Astrocyte (in vitro differentiated cells and primary cell): Measurements from ENCODE around the gene SFXN3. TPM values are rescaled to one million over a fixed set of nuclear protein-coding genes. Genes with fewer than 3 reads are reported as not detected.

Experiments
- DNase-seq: peaks from one replicate; pipeline ENCODE4 v3.0.0-alpha.2; 2010; ENCODE audit warnings: low read depth
- FAIRE-seq: peaks from 2 replicates; lab custom pipeline; 2011; peaks lifted over from hg19 to GRCh38; lab: Jason Lieb, UNC
- H2AFZ ChIP-seq: 2 replicates; pipeline ENCODE4 v1.6.0; 2012; ENCODE audit warnings: low read depth, low read length, inconsistent platforms
- H3K27ac ChIP-seq: 2 replicates; pipeline ENCODE4 v1.5.1; 2011; ENCODE audit warnings: low read depth, low read length, inconsistent platforms
- H3K27me3 ChIP-seq: 2 replicates; pipeline ENCODE4 v1.6.0; 2011; ENCODE audit warnings: low read length, inconsistent platforms; ENCODE audit not compliant: insufficient read depth
- H3K36me3 ChIP-seq: 2 replicates; pipeline ENCODE4 v1.5.1; 2011; ENCODE audit warnings: low read length, inconsistent platforms; ENCODE audit not compliant: insufficient read depth
- H3K4me1 ChIP-seq: 2 replicates; pipeline ENCODE4 v1.5.1; 2011; ENCODE audit warnings: low read length, inconsistent platforms; ENCODE audit not compliant: insufficient read depth
- H3K4me2 ChIP-seq: 2 replicates; pipeline ENCODE4 v1.6.0; 2012; ENCODE audit warnings: low read length, inconsistent platforms
- H3K4me3 ChIP-seq: 2 replicates; pipeline ENCODE4 v1.5.1; 2011; ENCODE audit warnings: low read depth, mild to moderate bottlenecking, low read length, inconsistent platforms; ENCODE audit not compliant: insufficient read depth
- H3K79me2 ChIP-seq: 2 replicates; pipeline ENCODE4 v1.6.0; 2012; ENCODE audit warnings: mild to moderate bottlenecking, low read length, inconsistent platforms; ENCODE audit not compliant: insufficient read depth
- H3K9ac ChIP-seq: 2 replicates; pipeline ENCODE4 v1.6.0; 2012; ENCODE audit warnings: mild to moderate bottlenecking, low read length, inconsistent platforms
- H3K9me3 ChIP-seq: 2 replicates; pipeline ENCODE4 v1.5.1; 2012; ENCODE audit warnings: low read depth, mild to moderate bottlenecking, low read length, inconsistent platforms; ENCODE audit not compliant: insufficient read depth
- H4K20me1 ChIP-seq: 2 replicates; pipeline ENCODE4 v1.6.0; 2012; ENCODE audit warnings: low read length, inconsistent platforms; ENCODE audit not compliant: insufficient read depth
- H3K27ac Mint-ChIP-seq: one replicate; pipeline ENCODE4 v1.8.0; 2021; ENCODE audit warnings: mild to moderate bottlenecking, mixed read lengths; ENCODE audit not compliant: unreplicated experiment
- H3K27me3 Mint-ChIP-seq: one replicate; pipeline ENCODE4 v1.8.0; 2021; ENCODE audit warnings: low read depth, mixed read lengths; ENCODE audit not compliant: unreplicated experiment
- H3K36me3 Mint-ChIP-seq: one replicate; pipeline ENCODE4 v1.8.0; 2021; ENCODE audit warnings: low read depth, mixed read lengths; ENCODE audit not compliant: unreplicated experiment
- H3K4me1 Mint-ChIP-seq: one replicate; pipeline ENCODE4 v1.8.0; 2021; ENCODE audit warnings: low read depth, mixed read lengths; ENCODE audit not compliant: unreplicated experiment
- H3K4me3 Mint-ChIP-seq: one replicate; pipeline ENCODE4 v1.8.0; 2021; ENCODE audit warnings: mild to moderate bottlenecking, moderate library complexity, mixed read lengths; ENCODE audit not compliant: unreplicated experiment
- H3K9me3 Mint-ChIP-seq: one replicate; pipeline ENCODE4 v1.8.0; 2021; ENCODE audit warnings: mild to moderate bottlenecking, mixed read lengths; ENCODE audit not compliant: unreplicated experiment
- EZH2 ChIP-seq: IDR thresholded peaks from 2 replicates; pipeline ENCODE4 v1.6.1; 2012; ENCODE audit warnings: mild to moderate bottlenecking, low read length, inconsistent platforms; ENCODE audit not compliant: insufficient read depth
- total RNA-seq: library from RNA; stranded (reverse); gene quantifications from 2 replicates; pipeline ENCODE4 v1.2.1, GENCODE V29; 2021
- TF ChIP-seq, protein P1 (sequence below): IDR thresholded peaks from 2 replicates; pipeline ENCODE4 v1.5.1; 2011; ENCODE audit warnings: low read depth, mild to moderate bottlenecking, inconsistent platforms, low read length, moderate library complexity; ENCODE audit not compliant: insufficient read depth

The SFXN3 gene
- total RNA-seq, 1 donor from 2014 or later: 68.3 TPM

DNA sequence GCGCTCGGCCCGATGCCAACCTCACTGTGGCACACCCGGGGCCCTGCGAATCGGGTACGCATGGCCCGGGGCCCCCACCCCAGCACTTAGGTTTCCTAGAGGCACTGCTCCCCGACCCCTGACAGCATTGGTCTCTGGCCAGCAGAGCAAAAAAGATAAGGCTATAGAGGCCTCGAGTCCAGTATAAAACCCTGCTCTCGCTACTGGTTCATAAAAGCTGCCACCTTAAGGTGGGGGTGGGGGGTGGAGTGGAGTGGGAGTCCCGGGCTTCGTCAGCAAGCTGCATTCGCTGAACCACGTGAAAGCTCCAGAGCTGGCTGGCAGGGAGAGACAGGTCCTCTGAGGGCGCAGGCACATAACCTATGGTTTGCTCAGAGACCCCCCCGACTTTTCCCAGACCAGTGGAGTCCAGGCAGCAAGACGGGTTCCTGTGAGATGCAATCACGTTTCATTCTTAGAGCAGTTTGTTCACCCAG is 32.1 kb downstream of the SFXN3 start:
- no peak overlapping the region for H3K27ac ChIP-seq
- H2AFZ ChIP-seq: peak overlapping the region; percentile 60
- FAIRE-seq: no peak
- Mint-ChIP-seq H3K4me3 (peak overlapping the region; percentile 70), H3K27me3 (peaks cover 27% of the 10 kb centered on the region), H3K9me3 (no peaks in the 10 kb centered on the region), H3K4me1 (peaks cover 16% of the 10 kb centered on the region), H3K36me3 (peaks cover 5% of the 10 kb centered on the region), H3K27ac (no peak overlapping the region)
- DNase-seq: no peak
- peak overlapping the region; percentile 93 for H3K4me3 ChIP-seq
- peaks cover 51% of the 10 kb centered on the region for H3K4me1 ChIP-seq
- no peaks in the 10 kb centered on the region for H3K36me3 ChIP-seq
- no peaks in the 10 kb centered on the region for H4K20me1 ChIP-seq
- H3K79me2 ChIP-seq: peaks cover 15% of the 10 kb centered on the region
- H3K9ac ChIP-seq: no peak overlapping the region
- H3K27me3 ChIP-seq: peaks cover 4% of the 10 kb centered on the region
- H3K4me2 ChIP-seq: peak overlapping the region; percentile 95
- no peaks in the 10 kb centered on the region for H3K9me3 ChIP-seq
- TF ChIP-seq, protein P1, sequence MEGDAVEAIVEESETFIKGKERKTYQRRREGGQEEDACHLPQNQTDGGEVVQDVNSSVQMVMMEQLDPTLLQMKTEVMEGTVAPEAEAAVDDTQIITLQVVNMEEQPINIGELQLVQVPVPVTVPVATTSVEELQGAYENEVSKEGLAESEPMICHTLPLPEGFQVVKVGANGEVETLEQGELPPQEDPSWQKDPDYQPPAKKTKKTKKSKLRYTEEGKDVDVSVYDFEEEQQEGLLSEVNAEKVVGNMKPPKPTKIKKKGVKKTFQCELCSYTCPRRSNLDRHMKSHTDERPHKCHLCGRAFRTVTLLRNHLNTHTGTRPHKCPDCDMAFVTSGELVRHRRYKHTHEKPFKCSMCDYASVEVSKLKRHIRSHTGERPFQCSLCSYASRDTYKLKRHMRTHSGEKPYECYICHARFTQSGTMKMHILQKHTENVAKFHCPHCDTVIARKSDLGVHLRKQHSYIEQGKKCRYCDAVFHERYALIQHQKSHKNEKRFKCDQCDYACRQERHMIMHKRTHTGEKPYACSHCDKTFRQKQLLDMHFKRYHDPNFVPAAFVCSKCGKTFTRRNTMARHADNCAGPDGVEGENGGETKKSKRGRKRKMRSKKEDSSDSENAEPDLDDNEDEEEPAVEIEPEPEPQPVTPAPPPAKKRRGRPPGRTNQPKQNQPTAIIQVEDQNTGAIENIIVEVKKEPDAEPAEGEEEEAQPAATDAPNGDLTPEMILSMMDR: no peak
- TF ChIP-seq EZH2: no peak

DNA sequence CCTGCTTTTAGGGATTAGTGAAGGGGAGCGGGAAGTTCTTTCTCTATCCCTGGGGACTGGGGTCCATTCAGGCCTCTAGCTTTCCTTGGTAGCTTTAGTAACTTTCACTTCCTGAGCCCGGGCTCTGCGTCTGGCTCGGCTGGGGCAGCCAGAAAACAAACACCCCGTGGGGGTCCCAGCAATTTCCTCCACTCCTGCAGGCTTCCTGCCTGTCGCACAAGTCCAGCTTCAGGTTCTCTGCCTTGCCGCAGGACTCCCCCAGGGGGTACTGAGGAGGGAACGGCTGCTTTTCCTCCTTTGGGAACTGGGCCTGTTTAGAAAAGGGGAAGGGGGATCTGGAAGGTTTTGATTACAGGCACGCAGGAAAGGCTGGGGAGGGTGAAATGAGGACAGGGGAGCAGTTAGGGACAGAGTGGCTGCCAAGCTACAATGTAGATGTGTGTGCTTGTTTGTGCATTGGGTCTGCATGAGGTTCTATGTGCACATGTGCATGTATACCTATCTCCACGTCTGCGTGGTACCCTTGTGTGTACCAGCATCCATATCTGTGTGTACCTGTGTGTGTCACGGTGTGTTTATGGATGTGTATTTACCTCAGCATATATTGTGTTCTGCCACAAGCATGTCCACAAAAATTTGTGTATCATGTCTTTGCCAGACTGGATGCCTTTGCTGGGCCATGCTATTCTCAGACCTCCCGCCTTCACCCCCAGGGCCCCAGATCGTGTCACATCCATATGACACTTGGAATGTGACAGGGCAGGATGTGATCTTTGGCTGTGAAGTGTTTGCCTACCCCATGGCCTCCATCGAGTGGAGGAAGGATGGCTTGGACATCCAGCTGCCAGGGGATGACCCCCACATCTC is 32.7 kb downstream of the SFXN3 start:
- Mint-ChIP-seq H3K27ac (no peak overlapping the region), H3K4me1 (peaks cover 16% of the 10 kb centered on the region), H3K4me3 (peak overlapping the region; percentile 77), H3K9me3 (no peaks in the 10 kb centered on the region), H3K36me3 (peaks cover 5% of the 10 kb centered on the region), H3K27me3 (peaks cover 28% of the 10 kb centered on the region)
- no peak overlapping the region for H3K9ac ChIP-seq
- peaks cover 10% of the 10 kb centered on the region for H3K79me2 ChIP-seq
- no peak for FAIRE-seq
- no peaks in the 10 kb centered on the region for H4K20me1 ChIP-seq
- H3K4me1 ChIP-seq: peaks cover 51% of the 10 kb centered on the region
- TF ChIP-seq, protein P1: no peak
- TF ChIP-seq EZH2: no peak
- peak overlapping the region; percentile 95 for H3K4me2 ChIP-seq
- no peak for DNase-seq
- peaks cover 4% of the 10 kb centered on the region for H3K27me3 ChIP-seq
- H3K9me3 ChIP-seq: no peaks in the 10 kb centered on the region
- H3K36me3 ChIP-seq: no peaks in the 10 kb centered on the region
- H3K27ac ChIP-seq: no peak overlapping the region
- H3K4me3 ChIP-seq: no peak overlapping the region
- H2AFZ ChIP-seq: no peak overlapping the region
